Measurements from ENCODE around the gene COPS6. TPM values are rescaled to one million over a fixed set of nuclear protein-coding genes. Genes with fewer than 3 reads are reported as not detected.

The COPS6 gene
- polyA plus RNA-seq, 3 donors: 122 to 135 (median 135) TPM

DNA sequence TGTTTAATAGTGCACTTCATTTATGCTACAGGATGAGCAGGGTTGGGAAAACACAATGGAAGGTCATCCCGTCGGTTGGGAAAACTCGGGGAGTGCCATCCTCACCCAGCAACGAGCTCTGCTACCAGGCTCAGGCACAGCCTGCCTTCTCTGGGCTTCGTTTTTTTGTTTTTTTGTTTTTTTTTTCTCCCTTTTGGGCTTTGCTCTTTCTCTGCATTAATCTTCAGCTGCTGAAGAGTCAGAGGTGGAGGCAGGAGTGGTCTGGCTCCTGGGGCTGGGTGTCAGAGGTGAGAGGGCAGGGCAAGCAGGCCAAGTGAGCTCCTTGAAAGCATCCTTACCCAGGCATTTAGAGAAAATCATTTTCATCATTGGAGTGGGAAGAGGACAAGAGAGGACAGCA, 18.8 kb upstream of the COPS6 start:
- no peak for DNase-seq (ENCODE audit: extremely low read depth in 1 of 11, low read depth in 9 of 11, low spot score in 4 of 11)

DNA sequence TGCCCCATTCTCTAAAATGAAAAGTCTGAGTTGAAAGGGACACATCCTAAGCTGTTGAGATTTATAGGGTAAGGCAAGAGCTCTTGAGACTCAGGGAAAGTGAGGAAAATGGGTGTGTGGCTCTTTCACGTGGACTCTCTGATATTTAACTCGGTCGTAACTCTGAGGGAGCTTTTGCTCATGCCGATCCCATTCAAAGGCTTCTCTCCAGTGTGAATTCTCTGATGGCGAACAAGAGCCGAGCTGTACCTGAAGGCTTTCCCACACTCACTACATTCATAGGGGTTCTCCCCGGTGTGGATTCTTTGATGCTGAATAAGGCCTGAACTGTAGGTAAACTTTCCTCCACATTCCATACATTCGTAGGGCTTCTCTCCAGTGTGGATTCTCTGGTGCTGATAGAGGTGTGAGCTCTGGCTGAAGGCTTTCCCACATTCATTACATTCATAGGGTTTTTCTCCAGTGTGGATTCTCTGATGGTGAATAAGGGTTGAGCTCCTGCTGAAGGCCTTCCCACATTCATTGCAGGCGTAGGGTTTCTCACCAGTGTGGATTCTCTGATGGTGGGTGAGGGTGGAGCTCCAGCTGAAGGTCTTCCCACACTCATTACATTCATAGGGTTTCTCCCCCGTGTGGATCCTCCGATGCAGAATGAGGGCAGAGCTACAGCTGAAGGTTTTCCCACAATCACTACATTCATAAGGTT, 17.6 kb upstream of the COPS6 start:
- no peak for DNase-seq (ENCODE audit: extremely low read depth in 1 of 11, low read depth in 9 of 11, low spot score in 4 of 11)

DNA sequence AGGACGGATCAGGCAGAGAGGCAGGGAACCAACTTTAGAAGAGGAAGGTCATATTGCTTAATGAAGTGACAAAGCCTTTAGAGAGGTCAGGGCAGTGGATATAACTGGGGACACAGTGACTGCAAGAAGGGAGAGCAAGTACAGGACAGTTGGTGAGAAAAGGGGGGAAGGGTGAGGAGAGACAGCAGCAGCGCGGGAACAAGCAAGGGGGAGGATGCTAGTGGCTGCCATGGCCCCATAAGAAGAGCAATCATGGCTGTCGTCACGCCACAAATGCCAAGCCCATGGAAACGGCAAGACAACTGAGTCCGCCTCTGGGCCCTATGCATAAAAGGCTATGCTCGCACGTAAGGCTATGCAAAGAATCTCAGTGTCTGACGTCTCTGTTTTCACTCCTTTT, 16.3 kb upstream of the COPS6 start:
- no peak for DNase-seq (ENCODE audit: extremely low read depth in 1 of 11, low read depth in 9 of 11, low spot score in 4 of 11)

- no peak for DNase-seq (ENCODE audit: extremely low read depth in 1 of 11, low read depth in 9 of 11, low spot score in 4 of 11)
Observed at GRCh38 chr7:100074841-100075240, 13.9 kb upstream of the COPS6 start.

DNA sequence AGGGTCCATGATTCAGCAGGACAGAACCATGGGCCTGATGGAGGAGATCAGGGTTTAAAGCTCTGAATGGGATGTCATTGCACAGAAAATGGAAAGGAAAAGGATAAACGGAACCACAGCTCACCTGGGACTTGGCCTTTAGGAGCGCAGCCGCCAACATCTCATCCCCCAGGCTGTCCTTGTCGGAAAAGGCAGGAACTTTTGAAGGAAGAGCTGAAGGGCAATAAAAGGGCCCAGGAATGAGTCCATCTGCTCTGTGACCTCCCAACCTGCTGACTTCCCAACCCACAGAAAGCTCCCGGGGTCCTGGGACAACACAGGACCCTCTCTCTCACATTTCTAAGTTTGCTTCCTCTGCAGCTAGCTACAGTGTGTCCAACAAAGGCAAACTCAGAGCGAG, 13.4 kb upstream of the COPS6 start:
- no peak for DNase-seq (ENCODE audit: extremely low read depth in 1 of 11, low read depth in 9 of 11, low spot score in 4 of 11)

DNA sequence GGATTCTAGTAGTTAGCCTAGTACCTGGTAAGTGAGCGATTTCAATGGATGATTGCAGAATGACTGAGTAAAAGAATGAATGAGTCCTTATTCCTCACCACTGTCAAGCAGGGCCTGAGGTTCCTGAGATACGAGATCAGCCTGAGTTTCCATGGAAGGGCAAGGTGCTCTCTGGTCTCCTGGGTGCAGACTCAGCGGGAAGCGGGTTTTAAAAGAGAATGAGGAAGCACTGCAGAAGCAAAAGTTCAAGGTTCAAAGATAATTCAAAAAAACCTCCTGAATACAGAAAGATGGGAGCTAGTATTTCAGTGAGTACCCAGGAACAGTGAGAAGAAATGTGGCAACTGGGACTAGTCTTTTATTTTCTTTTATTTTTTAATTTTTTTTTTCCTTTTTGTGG, 11.6 kb upstream of the COPS6 start:
- DNase-seq (ENCODE audit: extremely low read depth in 1 of 11, low read depth in 9 of 11, low spot score in 4 of 11): no peak

DNA sequence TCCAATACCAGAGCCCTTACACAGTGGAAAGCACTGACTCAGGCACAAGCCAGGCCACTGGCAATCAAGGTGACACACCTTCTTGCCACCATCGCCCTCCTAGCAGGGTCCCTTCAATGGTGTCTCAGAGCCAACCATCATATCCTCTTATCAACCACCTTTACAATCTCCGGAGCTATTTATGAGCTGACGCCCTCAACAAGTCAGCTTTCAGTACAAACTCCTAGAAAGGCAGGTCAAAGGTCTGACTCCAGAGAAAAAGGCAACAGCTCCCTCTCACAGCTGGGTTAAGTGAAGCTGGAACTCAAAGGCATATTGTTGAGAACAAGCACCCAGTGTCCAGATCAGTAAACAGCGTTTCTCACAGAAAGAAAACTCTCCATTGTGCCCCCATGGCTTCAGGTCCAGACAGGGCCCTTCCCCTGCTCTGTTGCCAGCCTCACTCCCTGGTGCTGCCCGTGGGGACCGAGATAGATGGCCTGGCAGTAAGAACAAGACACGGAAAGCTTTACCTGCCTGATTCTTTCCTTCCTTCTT, 9.7 kb upstream of the COPS6 start:
- no peak for DNase-seq (ENCODE audit: extremely low read depth in 1 of 11, low read depth in 9 of 11, low spot score in 4 of 11)

- no peak for DNase-seq (ENCODE audit: extremely low read depth in 1 of 11, low read depth in 9 of 11, low spot score in 4 of 11)
Observed at GRCh38 chr7:100080907-100081534, 7.7 kb upstream of the COPS6 start.

- peak; percentile 95 to 99 (median 99) for DNase-seq (ENCODE audit: extremely low read depth in 1 of 11, low read depth in 9 of 11, low spot score in 4 of 11)
Observed at GRCh38 chr7:100081535-100082102, 7.2 kb upstream of the COPS6 start, which contains the start of gene ZNF3. Gene ZNF3, minus strand, starts transcription at chr7:100081723. Its CDS starts 4,366 bp downstream, at chr7:100077357.

DNA sequence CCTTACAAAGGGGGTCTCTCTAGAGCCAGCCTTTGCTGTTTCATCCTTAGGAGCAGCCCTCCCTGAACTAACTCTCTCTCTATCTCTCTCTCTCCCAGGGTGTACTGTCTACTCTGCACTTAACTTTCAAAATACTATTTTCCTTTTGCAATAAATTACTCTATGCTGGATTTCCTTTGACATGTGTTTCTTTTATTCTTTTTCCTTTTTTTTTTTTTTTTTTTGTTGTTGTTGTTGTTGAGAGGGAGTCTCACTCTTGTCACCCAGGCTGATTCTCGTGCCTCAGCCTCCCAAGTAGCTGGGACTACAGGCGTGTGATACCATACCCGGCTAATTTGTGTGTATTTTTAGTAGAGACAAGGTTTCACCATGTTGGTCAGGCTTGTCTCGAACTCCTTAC, 5.8 kb upstream of the COPS6 start:
- DNase-seq (ENCODE audit: extremely low read depth in 1 of 11, low read depth in 9 of 11, low spot score in 4 of 11): no peak

GRCh38 chr7:100085515-100085914, 3.3 kb upstream of the COPS6 start:
- DNase-seq (ENCODE audit: extremely low read depth in 1 of 11, low read depth in 9 of 11, low spot score in 4 of 11): no peak

DNA sequence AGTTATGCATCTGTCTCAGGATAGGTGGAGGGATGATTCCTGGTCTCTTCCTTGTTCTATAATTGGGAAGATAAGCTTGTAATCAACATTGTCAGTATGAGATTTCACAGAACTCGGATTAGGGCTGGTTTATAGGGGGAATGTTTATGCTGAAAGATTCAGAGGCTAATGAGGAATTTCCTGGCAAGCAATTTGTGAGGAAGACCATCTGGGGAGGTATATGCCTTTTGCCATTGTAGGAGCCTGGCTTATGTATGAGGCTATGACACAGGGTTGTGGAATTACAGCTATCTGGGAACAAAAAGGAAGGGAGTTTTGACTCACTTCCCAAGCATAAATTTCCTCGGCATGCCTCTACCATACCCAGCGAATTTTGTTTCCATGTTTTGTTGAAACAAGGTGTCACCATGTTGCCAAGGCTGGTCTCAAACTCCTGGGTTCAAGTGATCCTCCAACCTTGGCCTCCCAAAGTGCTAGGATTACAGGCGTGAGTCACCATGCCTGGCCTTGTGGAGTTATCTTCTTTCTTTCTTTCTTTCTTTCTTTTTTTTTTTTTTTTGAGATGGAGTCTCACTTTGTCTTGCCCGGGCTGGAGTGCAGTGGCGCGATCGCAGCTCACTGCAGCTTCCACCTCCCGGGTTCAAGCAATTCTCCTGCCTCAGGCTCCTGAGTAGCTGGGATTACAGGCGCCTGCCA, 1.6 kb upstream of the COPS6 start:
- peak in 4 of 11 donors; percentile 35 to 65 (median 51) for DNase-seq (ENCODE audit: extremely low read depth in 1 of 11, low read depth in 9 of 11, low spot score in 4 of 11)

- no peak for DNase-seq (ENCODE audit: extremely low read depth in 1 of 11, low read depth in 9 of 11, low spot score in 4 of 11)
Observed at GRCh38 chr7:100088095-100088620, 611 bp upstream of the COPS6 start.

DNA sequence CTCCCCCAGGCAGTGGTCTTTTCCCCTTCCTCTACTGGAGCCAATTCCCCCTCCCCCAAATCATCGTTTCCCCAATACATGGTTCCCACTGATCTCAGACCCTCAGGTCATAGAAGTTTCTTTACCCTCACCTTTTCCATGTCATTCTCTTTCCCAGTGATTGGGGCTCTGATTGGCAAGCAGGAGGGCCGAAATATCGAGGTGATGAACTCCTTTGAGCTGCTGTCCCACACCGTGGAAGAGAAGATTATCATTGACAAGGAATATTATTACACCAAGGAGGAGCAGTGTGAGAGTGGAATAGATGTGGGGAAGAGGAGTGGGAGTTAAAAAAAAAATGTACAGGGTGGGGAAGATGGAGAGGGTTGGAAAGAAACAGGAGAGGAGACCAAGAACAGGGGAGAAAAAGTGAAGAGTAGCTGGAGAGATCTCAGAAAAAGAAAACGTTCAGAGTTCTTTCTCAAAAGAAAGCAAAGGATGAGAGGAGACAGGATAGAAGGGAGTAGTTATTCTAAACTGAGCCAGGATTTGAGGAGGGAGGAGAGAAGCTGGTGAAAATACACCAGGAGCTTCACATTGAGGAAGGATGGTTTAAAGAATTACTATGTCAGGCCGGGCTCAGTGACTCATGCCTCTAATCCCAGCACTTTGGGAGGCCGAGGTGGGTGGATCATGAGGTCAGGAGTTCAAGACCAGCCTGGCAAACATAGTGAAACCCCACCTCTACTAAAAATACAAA, 858 bp downstream of the COPS6 start:
- DNase-seq (ENCODE audit: extremely low read depth in 1 of 11, low read depth in 9 of 11, low spot score in 4 of 11): no peak

DNA sequence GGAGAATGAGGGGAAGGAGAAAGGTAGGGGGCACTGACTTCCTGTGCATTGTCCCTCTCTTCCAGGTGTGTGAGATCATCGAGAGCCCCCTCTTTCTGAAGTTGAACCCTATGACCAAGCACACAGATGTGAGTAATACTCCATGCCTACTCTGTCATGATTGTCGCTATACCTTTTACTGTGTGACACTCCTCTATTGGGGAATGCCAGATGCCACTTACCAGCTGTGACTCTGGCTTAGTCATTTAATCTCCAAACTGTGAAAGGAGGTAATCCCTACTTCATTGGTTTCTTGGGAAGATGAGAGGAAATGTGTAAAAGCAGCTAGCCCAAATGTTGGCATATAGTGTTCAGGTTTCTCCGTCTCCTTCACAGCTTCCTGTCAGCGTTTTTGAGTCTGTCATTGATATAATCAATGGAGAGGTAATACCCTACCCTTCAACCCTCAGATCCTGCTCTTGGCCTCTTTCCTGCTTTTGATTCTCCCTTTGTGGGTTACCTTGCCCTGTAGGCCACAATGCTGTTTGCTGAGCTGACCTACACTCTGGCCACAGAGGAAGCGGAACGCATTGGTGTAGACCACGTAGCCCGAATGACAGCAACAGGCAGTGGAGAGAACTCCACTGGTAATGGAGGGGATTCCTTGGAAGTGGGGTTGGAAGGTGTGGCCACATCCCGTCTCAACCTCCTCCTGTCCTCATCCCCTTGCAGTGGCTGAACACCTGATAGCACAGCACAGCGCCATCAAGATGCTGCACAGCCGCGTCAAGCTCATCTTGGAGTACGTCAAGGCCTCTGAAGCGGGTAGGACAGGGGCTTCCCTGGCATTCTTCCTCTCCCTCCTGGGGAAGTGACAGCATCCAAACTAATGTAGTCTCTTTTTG, 2.0 kb downstream of the COPS6 start:
- no peak for DNase-seq (ENCODE audit: extremely low read depth in 1 of 11, low read depth in 9 of 11, low spot score in 4 of 11)

DNA sequence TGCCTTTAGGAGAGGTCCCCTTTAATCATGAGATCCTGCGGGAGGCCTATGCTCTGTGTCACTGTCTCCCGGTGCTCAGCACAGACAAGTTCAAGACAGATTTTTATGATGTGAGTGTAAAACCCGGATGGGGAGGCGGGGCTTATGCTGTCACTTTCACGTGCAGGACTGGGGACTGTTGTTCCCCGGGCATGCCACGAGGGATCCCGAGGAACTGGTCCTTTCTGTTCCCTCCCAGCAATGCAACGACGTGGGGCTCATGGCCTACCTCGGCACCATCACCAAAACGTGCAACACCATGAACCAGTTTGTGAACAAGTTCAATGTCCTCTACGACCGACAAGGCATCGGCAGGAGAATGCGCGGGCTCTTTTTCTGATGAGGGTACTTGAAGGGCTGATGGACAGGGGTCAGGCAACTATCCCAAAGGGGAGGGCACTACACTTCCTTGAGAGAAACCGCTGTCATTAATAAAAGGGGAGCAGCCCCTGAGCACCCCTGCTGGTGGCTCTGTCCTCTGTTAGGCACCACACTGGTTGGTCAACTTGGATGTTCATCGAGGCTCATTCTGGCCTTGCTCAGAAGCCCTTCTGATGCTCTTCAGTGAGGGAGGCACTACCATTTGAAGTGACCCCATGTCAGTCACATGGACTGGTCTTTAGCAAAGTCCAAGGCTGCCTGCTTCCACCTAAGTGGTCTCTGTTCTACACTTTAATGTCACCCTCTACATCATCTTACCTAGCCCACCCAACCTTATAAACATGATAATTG, 2.8 kb downstream of the COPS6 start:
- DNase-seq (ENCODE audit: extremely low read depth in 1 of 11, low read depth in 9 of 11, low spot score in 4 of 11): no peak

DNA sequence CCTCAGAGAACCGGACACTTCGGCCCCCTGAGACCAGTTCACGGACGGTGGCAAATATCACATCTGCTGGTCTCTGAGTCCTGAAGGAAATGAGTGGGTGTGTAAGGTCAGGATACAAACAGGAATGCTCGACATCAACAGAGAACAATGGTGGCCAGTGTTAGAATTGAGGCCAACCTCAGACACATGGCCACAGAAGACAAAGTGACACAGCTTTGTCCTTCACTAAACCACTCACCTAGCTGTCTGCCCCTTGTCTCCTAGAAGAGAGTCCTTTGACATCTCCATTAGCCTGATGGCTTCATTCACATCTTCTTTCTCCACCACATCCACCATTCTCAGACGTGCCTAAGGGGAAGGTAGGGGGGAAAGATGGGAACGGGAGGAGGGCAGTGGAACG, 4.3 kb downstream of the COPS6 start:
- no peak for DNase-seq (ENCODE audit: extremely low read depth in 1 of 11, low read depth in 9 of 11, low spot score in 4 of 11)
